Mammary microvascular endothelial cell (primary cell): ENCODE results near the gene SMIM20. TPM values are rescaled to one million over a fixed set of nuclear protein-coding genes. Genes with fewer than 3 reads are reported as not detected.

Experiments used
- total RNA-seq: library from RNA; depleted of rRNA; stranded (reverse); fragments of >200 nt; gene quantifications from 2 replicates; pipeline ENCODE4 v1.2.3, GENCODE V29; 2015

The SMIM20 gene
- total RNA-seq, result 25.6 and 27.8 TPM in 2 replicates

GRCh38 chr4:25913851-25914669 is at the start of gene SMIM20:
Gene SMIM20, plus strand, starts transcription at chr4:25914220. Its CDS starts 94 bp downstream, at chr4:25914314.

Other genes starting within 250 kb of the SMIM20 start
- gene SEL1L3, start 51.2 kb upstream of the SMIM20 start, total RNA-seq, result 60.2 and 82.0 TPM in 2 replicates